Liver (tissue), 9 donors: ENCODE measurements around the gene RPTOR. TPM values are rescaled to one million over a fixed set of nuclear protein-coding genes. Genes with fewer than 3 reads are reported as not detected.

ENCODE experiments used
- DNase-seq: peaks from one replicate; pipeline ENCODE4 v3.0.0-alpha.2; 2017; ENCODE audit warnings: low spot score
- H3K27ac ChIP-seq, 2 donors: one replicate each; pipeline ENCODE4 v1.7.0; 2013; ENCODE audit warnings: inconsistent platforms in 2 of 2, low read length in 2 of 2, control low read depth in 1 of 2, low read depth in 1 of 2, mild to moderate bottlenecking in 1 of 2
- H3K27me3 ChIP-seq, 4 donors: one replicate each; pipeline versions ENCODE4 v1.6.1 to v1.7.0; 2013; ENCODE audit warnings: low read length in 3 of 4, inconsistent platforms in 1 of 4, mild to moderate bottlenecking in 1 of 4, moderate library complexity in 1 of 4; ENCODE audit not compliant: control insufficient read depth in 4 of 4, insufficient read depth in 4 of 4
- H3K36me3 ChIP-seq, 4 donors: one replicate each; pipeline versions ENCODE4 v1.6.1 to v1.7.0; 2013; ENCODE audit warnings: low read length in 3 of 4, mild to moderate bottlenecking in 3 of 4, low read depth in 1 of 4, moderate library complexity in 1 of 4; ENCODE audit not compliant: control insufficient read depth in 4 of 4, insufficient read depth in 3 of 4
- H3K4me1 ChIP-seq, 4 donors: one replicate each; pipeline versions ENCODE4 v1.6.1 to v1.7.0; 2013; ENCODE audit warnings: low read length in 3 of 4, mild to moderate bottlenecking in 3 of 4, moderate library complexity in 1 of 4; ENCODE audit not compliant: control insufficient read depth in 4 of 4, insufficient read depth in 4 of 4
- H3K4me3 ChIP-seq, 3 donors: one replicate each; pipeline versions ENCODE4 v1.6.1 to v1.7.0; 2013; ENCODE audit warnings: low read length in 3 of 3, control low read depth in 1 of 3, low read depth in 1 of 3, mild to moderate bottlenecking in 1 of 3
- H3K9ac ChIP-seq, 2 donors: one replicate each; pipeline ENCODE4 v1.7.0; 2013; ENCODE audit warnings: low read length in 2 of 2, mild to moderate bottlenecking in 2 of 2, moderate library complexity in 2 of 2, control low read depth in 1 of 2, low read depth in 1 of 2
- H3K9me3 ChIP-seq, 4 donors: one replicate each; pipeline versions ENCODE4 v1.6.1 to v1.7.0; 2013; ENCODE audit warnings: low read length in 3 of 4; ENCODE audit not compliant: control insufficient read depth in 4 of 4
- EGR1 ChIP-seq, 2 donors: IDR thresholded peaks; 2 replicates each; pipeline ENCODE4 v1.6.1; 2016 to 2018; ENCODE audit warnings: antibody characterized with exemption in 2 of 2, low read depth in 2 of 2
- FOXA1 ChIP-seq: IDR thresholded peaks from 2 replicates; pipeline ENCODE4 v1.6.1; 2016; ENCODE audit warnings: antibody characterized with exemption
- FOXA2 ChIP-seq: IDR thresholded peaks from 2 replicates; pipeline ENCODE4 v1.6.1; 2016; ENCODE audit warnings: antibody characterized with exemption
- GABPA ChIP-seq, 2 donors: IDR thresholded peaks in 1 of 2; conservative IDR thresholded peaks in 1 of 2; 2 replicates each; pipeline ENCODE4 v1.6.1; 2016; ENCODE audit warnings: antibody characterized with exemption in 2 of 2, mild to moderate bottlenecking in 1 of 2, moderate library complexity in 1 of 2
- HNF4A ChIP-seq, 2 donors: conservative IDR thresholded peaks; 2 replicates each; pipeline ENCODE4 v1.6.1; 2016; ENCODE audit warnings: antibody characterized with exemption in 2 of 2, mild to moderate bottlenecking in 2 of 2
- HNF4G ChIP-seq: IDR thresholded peaks from 2 replicates; pipeline ENCODE4 v1.6.1; 2016; ENCODE audit warnings: antibody characterized with exemption
- JUND ChIP-seq, 2 donors: IDR thresholded peaks; 2 replicates each; pipeline ENCODE4 v1.6.1; 2016; ENCODE audit warnings: antibody characterized with exemption in 2 of 2
- MAX ChIP-seq: IDR thresholded peaks from 2 replicates; pipeline ENCODE4 v1.6.1; 2016; ENCODE audit warnings: antibody characterized with exemption
- NR2F2 ChIP-seq: IDR thresholded peaks from 2 replicates; pipeline ENCODE4 v1.6.1; 2016; ENCODE audit warnings: antibody characterized with exemption
- RAD21 ChIP-seq, 2 donors: IDR thresholded peaks; 2 replicates each; pipeline ENCODE4 v1.6.1; 2016; ENCODE audit warnings: antibody characterized with exemption in 2 of 2, mild to moderate bottlenecking in 2 of 2
- REST ChIP-seq: IDR thresholded peaks from 2 replicates; pipeline ENCODE4 v1.6.1; 2016; ENCODE audit warnings: antibody characterized with exemption, mild to moderate bottlenecking
- RXRA ChIP-seq, 2 donors: IDR thresholded peaks; 2 replicates each; pipeline ENCODE4 v1.6.1; 2017 to 2018; ENCODE audit warnings: antibody characterized with exemption in 2 of 2, mild to moderate bottlenecking in 1 of 2
- SP1 ChIP-seq: IDR thresholded peaks from 2 replicates; pipeline ENCODE4 v1.6.1; 2018; ENCODE audit warnings: antibody characterized with exemption, mild to moderate bottlenecking
- YY1 ChIP-seq: IDR thresholded peaks from 2 replicates; pipeline ENCODE4 v1.6.1; 2016; ENCODE audit warnings: antibody characterized with exemption, mild to moderate bottlenecking
- WGBS: extraction: QIAGEN DNeasy Blood & Tissue Kit; methylation state at CpG from one replicate; pipeline ENCODE4 v1.1.7; 2013; 5-methylcytosine and 5-hydroxymethylcytosine counted together
- polyA plus RNA-seq, 2 donors: library from polyadenylated mRNA; stranded (reverse) in 1 of 2; unstranded in 1 of 2; fragments of 200-250 nt in 1 of 2; fragments of >200 nt in 1 of 2; fragmentation: Nextera tagmentation in 1 of 2; extraction: Ambion mirVana in 1 of 2; gene quantifications; one replicate each; pipeline versions ENCODE4 v1.2.1 to v1.2.3, GENCODE V29; 2013 to 2015
- total RNA-seq, 2 donors: library from RNA; depleted of rRNA; stranded (reverse); fragments of >200 nt; gene quantifications; one replicate each; pipeline ENCODE4 v1.2.3, GENCODE V29; 2014
- TF ChIP-seq, protein P1 (sequence below): IDR thresholded peaks from 2 replicates; pipeline ENCODE4 v1.6.1; 2016; ENCODE audit warnings: antibody characterized with exemption
- TF ChIP-seq, protein P2 (sequence below): fragments of 150-350 bp; IDR thresholded peaks from 2 replicates; pipeline ENCODE4 v1.5.1; 2017; ENCODE audit warnings: improper control_type of control experiment, low read depth, low read length; ENCODE audit not compliant: missing input control
- TF ChIP-seq, protein P3 (sequence below): IDR thresholded peaks from 2 replicates; pipeline ENCODE4 v1.6.1; 2016; ENCODE audit warnings: antibody characterized with exemption
- donor health status: healthy.
- donor health status: healthy.
- donor health status: healthy.
- donor health status: healthy.
- donor health status: healthy.

The RPTOR gene
- total and polyA plus RNA-seq, 4 donors: 4.8 to 25.4 (median 11.6) TPM

DNA sequence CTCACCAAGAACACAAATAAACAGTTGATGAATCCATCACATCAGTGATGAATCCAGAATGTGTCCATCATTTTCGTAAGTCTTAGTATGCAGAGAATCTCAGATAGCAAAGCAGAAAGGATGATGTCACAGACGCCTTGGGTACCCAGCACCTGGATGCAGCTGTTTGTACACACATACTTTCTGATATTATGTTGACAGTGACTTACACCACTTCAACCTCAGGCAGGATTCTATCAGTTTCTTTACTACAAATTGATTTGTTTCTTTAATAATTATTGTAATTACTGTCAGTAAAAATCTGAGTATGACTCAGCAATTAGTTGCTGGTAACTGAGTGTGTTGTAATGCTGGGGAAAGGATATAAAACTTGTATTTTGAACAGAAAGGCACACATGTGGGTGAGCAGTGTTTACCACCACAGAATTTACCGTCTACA is 159.8 kb downstream of the RPTOR start:
- H3K9me3 ChIP-seq: no peaks in the 10 kb centered on the region
- H3K4me3 ChIP-seq: no peak overlapping the region
- H3K4me1 ChIP-seq: no peaks in the 10 kb centered on the region
- 85% methylated on average over 3 of the region's 3 CpGs for WGBS
- H3K9ac ChIP-seq: no peak overlapping the region
- H3K27ac ChIP-seq: no peak overlapping the region
- TF ChIP-seq JUND (IDR thresholded peaks at IDR 0.05) (no peak), MAX (no peak), HNF4A (conservative IDR thresholded peaks at IDR 0.05) (no peak), EGR1 (IDR thresholded peaks at IDR 0.05; ENCODE audit: low read depth in 2 of 2) (no peak), GABPA (IDR thresholded peaks at IDR 0.05 in 1 of 2, conservative IDR thresholded peaks at IDR 0.05 in 1 of 2) (no peak), FOXA2 (no peak), HNF4G (no peak)
- TF ChIP-seq, protein P1, sequence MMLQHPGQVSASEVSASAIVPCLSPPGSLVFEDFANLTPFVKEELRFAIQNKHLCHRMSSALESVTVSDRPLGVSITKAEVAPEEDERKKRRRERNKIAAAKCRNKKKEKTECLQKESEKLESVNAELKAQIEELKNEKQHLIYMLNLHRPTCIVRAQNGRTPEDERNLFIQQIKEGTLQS: no peak
- no peaks in the 10 kb centered on the region for H3K27me3 ChIP-seq
- no peak for DNase-seq
- H3K36me3 ChIP-seq: peaks cover 0 to 13% (median 3%) of the 10 kb centered on the region in 4 donors

DNA sequence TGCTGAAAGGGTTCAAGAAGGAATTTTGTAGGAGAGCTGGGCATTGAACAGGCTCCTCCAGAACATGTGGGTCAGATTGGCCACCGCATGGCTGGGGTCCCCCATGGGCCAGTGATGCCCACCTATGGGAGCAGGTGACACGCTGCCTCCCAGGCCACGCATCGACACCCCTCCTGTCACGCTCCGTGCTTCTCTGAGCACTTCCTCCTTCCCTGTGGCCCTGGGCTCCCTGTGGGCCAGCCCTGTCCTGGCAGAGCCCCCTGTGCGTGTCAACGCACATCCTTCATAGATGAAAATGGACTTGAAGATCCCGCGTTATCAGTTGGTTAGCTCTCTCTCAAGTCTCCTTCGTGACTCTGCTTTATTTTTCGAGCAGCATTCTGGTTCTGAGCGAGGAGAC is 160.3 kb downstream of the RPTOR start:
- H3K4me3 ChIP-seq: no peak overlapping the region
- no peaks in the 10 kb centered on the region for H3K27me3 ChIP-seq
- no peaks in the 10 kb centered on the region for H3K9me3 ChIP-seq
- TF ChIP-seq GABPA (IDR thresholded peaks at IDR 0.05 in 1 of 2, conservative IDR thresholded peaks at IDR 0.05 in 1 of 2) (no peak), HNF4G (no peak), HNF4A (conservative IDR thresholded peaks at IDR 0.05) (no peak), NR2F2 (no peak), REST (no peak), FOXA1 (no peak), SP1 (no peak), FOXA2 (no peak), EGR1 (IDR thresholded peaks at IDR 0.05; ENCODE audit: low read depth in 2 of 2) (no peak), MAX (no peak), RAD21 (IDR thresholded peaks at IDR 0.05) (no peak), RXRA (IDR thresholded peaks at IDR 0.05) (no peak), JUND (IDR thresholded peaks at IDR 0.05) (no peak), YY1 (no peak)
- TF ChIP-seq, protein P2, sequence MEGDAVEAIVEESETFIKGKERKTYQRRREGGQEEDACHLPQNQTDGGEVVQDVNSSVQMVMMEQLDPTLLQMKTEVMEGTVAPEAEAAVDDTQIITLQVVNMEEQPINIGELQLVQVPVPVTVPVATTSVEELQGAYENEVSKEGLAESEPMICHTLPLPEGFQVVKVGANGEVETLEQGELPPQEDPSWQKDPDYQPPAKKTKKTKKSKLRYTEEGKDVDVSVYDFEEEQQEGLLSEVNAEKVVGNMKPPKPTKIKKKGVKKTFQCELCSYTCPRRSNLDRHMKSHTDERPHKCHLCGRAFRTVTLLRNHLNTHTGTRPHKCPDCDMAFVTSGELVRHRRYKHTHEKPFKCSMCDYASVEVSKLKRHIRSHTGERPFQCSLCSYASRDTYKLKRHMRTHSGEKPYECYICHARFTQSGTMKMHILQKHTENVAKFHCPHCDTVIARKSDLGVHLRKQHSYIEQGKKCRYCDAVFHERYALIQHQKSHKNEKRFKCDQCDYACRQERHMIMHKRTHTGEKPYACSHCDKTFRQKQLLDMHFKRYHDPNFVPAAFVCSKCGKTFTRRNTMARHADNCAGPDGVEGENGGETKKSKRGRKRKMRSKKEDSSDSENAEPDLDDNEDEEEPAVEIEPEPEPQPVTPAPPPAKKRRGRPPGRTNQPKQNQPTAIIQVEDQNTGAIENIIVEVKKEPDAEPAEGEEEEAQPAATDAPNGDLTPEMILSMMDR: no peak
- TF ChIP-seq, protein P3, sequence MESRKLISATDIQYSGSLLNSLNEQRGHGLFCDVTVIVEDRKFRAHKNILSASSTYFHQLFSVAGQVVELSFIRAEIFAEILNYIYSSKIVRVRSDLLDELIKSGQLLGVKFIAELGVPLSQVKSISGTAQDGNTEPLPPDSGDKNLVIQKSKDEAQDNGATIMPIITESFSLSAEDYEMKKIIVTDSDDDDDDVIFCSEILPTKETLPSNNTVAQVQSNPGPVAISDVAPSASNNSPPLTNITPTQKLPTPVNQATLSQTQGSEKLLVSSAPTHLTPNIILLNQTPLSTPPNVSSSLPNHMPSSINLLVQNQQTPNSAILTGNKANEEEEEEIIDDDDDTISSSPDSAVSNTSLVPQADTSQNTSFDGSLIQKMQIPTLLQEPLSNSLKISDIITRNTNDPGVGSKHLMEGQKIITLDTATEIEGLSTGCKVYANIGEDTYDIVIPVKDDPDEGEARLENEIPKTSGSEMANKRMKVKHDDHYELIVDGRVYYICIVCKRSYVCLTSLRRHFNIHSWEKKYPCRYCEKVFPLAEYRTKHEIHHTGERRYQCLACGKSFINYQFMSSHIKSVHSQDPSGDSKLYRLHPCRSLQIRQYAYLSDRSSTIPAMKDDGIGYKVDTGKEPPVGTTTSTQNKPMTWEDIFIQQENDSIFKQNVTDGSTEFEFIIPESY: no peak
- TF ChIP-seq, protein P1: no peak
- peaks cover 0 to 13% (median 3%) of the 10 kb centered on the region in 4 donors for H3K36me3 ChIP-seq
- DNase-seq: no peak
- 96% methylated on average over 13 of the region's 13 CpGs for WGBS
- H3K4me1 ChIP-seq: no peaks in the 10 kb centered on the region
- no peak overlapping the region for H3K27ac ChIP-seq
- no peak overlapping the region for H3K9ac ChIP-seq
